Stimulated activated CD8-positive, alpha-beta memory T cell treated with anti-CD3 and anti-CD28 coated beads, Interleukin-7, amount 100 ng/mL, for 24 hours (primary cell): ENCODE measurements around the gene TRAF6.
"Not testable (repeated sequence)": the region's sequence is repeated elsewhere in the genome, so short reads cannot be mapped to it uniquely, and the experiment has no call there.

Experiments used
- DNase-seq: peaks from one replicate; pipeline ENCODE4 v3.0.0-alpha.2; 2020; ENCODE audit warnings: low read depth

The TRAF6 gene

DNA sequence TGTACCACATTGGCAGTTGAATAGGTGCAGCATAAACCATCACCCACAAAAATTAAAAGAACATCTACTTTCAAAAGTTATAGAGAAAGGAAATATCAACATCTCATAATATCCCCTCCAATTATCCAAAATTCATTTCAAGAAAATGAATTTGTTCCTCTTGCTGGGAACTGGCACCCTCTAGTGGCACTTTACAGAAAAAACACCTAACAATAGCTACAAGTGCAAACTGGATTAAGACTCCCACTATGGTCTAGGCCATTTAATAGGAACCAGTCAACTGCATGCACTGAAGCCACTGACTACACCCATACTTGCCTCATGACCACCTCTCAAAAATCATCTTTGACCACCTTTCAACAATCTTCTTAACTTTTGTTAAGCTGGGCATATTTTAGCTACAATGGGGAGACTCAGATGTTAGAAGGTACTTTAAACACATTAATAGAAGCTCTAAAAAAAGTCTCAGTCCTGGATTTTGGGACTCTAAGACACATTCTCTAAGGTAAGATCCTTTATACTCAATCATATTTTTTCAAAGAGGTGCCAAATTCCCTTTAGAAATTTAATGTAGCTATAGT lies 17.3 kb downstream of the TRAF6 start:
- no peak for DNase-seq

DNA sequence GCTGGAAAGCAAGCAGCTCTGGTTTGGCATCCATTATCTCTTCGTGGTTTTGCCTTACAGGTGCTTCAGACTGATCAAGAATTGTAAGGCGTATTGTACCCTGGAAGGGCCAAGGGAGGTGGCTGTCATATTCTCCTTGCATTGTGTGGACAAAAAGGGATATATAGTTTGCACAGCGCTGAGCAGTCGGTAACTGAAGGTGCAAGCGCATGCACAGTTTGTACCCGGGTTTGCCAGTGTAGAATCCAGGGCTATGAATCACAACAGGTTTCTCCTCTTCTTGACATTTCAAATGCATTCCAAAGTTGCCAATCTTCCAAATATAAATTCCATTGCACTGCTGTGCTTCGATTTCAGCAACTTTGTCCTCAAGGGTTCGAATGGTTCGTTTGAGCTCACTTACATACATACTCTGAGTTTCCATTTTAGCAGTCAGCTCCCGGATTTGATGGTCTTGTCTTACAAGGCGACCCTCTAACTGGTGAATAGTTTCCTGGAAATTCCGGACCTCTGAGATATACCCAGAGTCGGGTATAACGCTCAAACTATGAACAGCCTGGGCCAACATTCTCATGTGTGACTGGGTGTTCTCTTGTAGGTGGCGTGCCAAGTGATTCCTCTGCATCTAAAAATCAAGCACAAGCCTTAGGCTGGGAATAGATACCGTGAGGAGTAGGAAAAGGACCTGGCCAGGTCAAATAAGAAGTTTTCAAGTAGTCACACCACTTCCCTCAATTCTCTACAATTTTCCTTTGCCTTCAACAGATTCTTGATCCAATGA lies 19.9 kb downstream of the TRAF6 start:
- no peak for DNase-seq

DNA sequence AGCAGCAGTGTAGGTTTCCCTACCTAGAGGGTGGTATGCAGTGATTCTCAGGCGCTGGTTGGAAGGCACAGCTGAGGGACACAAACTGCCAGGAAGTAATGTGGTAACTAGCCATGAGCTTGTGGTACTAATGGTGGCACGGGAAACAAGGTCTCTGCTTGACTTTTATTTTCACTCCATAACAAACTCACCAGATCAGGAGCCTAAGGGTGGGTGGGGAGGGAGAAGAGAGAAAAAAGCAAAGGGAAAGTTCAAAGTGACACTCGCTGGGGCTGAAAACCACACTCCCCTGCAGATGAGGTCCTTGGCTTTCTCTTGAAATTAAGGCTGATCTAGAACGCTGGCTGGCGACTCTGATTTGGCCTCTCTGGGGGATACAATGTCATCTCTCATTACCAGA lies 22.0 kb downstream of the TRAF6 start:
- no peak for DNase-seq

DNA sequence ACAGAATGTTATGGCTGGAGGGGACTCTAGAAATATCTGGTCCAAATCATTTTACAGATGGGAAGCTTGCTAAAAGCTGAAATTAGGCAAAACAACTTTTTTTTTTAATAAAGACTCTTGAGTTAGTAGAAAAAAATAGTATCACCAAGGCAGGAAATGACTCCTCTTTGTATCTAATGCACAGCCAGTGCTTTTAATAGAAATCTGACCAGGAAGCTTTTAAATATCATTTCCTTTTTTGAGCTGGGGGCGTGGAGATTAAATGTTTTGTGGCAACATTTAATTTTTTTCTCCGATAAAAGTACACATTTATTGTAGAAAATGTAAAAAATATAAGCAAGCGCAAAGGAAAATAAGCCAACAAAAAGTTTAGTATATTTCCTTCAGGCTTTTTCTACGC lies 22.5 kb downstream of the TRAF6 start:
- DNase-seq, result no peak

DNA sequence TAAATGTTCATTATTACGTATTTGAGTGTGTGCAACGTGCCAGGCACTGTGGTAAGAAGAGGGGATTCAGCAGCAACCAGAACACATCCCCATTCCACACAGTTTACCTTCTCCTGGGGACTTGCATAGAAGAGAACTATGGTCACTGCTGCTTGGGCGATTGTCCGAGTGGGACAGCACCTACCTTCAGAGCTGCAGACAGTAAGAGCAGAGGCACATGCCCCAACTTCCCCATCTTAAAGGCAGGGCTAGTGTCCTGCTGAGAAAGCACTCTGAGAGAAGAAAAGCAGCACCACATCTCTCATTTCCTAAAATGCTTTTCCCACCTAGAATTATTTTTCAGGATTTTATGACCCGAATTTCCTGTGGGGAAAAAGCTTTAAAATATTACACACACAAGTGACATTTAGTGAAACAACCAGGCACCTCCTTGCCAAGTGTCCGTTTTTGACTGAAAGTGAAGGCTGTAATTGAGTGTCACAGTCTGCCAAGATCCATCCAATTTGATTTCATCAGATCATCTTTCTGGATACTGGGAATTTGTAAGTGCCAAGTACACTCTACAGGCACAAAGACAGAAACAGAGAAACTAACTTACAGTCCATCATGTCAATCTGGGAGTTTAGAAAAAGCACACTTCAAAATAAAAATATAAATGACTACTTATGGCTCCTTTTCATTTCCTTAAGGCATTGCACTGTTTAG lies 24.6 kb downstream of the TRAF6 start:
- no peak for DNase-seq

DNA sequence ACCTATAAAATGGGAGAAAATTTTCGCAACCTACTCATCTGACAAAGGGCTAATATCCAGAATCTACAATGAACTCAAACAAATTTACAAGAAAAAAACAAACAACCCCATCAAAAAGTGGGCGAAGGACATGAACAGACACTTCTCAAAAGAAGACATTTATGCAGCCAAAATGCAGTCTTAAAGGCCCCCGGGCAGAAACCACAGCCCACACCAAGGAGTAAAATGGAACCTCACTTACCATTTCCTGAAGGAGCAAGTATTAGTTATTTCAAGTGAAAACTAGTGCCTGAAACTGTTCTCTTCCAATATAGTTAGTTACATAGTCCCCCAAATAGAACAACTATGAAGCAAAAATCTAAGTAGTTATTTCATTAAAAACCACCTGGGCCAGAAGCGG lies 27.0 kb downstream of the TRAF6 start:
- not testable (repeated sequence) for DNase-seq

DNA sequence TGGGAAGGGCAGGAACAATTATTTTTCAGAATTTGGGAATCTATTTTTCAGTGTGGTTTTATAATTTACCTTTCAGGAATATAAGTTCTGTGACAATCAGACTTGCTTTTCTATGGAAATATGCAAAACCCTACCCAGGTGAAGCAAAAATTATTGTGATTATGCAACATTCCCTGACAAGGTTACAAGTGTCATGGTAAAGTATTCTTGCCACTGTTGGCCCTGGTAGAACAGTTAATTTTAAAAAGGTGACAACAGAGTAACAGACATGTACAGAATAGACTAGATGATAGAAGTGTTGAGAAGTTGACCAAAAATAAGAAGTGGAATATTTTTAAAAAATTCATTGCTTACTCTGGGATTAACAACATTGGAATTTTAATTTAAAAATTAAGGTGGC lies 29.2 kb downstream of the TRAF6 start:
- DNase-seq, result no peak

DNA sequence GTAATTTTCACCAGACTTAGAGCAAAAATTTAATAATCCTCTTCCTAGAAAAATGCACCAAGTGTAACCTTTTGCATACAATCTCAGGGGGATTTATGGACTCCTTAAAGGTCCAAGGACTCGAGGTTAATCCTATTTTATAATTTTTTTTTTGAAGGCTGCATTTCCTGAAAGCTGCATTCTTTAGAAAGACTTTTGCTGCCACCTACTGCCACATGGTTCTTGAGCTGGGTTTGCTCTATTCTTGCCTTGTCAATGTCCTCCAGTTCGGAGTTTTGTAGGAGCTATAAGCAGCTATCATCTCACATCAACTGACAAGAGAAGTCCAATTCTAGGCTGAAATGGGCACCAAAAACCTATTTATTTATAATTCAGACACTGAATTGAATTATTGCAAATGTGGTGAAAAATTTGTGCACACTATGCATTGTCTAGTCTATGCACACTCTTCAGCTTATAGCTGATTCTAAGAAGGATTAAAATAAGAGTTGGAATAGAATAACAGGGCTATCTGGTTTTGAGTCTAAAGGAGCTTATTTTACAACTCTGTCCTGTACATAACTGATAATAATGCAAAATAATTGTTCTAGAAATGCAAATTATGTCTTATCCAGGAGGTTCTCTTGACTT lies 31.3 kb downstream of the TRAF6 start:
- no peak for DNase-seq

DNA sequence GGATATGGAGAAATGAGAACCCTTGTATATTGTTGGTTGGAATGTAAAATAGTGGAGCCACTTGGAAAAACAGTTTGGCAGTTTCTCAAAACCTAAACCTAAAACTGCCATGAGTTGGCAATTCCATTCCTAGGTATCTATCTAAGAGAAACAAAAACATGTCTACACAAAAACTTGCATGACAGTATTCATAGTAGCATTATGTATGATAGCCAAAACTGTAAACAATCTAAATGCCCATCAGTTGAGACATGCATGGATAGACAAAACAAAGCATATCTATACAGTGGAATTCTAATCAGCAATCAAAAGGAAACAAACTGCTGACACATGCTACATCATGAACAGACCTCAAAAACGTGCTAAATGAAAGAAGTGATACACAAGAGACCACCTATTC lies 34.9 kb downstream of the TRAF6 start:
- no peak for DNase-seq

DNA sequence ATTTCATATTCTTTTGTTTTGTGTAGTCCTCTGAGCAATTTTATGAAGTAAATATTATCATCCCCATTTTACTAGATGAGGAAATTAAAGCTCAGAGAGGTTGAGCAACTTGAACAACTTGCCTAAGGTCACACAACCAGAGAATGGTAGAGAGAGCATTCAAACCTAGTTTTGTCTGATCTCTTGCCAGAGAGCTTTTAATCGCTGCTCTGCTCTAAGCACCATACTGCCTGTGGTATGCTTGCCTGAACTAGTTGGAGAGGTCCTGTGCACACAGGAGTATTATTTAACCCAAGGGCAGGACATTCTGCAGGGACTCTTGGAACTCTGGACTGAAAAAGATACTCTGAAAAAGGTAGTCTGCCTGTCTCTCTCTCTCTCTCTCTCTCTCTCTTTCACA lies 38.5 kb downstream of the TRAF6 start:
- no peak for DNase-seq

DNA sequence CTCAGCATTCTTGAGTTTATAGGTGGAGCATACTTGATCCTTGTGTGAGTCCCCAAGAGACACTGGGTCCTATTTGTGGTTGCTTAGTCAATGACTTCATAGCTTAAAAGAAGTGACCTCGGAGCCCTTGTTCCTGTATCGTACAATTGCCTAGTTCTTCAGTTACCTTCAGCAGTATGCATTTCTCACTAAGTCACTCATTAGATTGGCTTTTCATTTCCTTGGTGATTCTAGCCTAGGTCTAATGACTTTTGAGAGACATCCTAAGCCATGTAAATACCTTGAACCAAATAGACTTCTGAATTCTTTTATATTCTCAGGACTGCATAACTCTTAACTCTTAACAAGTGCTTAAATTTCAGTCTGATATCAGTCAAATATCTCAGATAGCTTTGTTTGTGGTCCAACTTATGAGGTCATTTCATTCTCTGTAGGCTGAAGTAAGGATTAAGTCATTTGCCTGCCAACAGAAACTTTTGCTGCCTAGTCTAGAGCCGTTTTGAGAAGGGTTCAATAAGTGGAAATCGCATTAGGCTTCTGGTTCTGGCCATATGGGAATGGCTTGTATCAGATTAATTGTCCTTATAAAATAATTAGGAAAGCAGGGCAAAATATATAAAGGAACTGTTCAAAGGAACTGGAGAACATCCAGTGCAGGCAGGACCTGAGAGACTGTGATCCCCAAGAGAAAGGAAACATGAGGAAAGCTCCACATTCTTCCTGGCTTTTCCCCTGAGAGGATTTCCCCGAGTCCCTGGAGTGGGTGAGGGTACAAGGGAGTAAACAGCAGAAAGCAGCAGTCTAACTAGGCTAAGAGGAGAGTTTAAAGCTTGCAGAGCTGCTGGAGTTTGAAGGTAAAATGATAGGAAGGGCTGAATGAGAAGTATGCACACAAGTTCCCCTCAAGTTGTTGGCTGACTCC lies 39.9 kb downstream of the TRAF6 start:
- no peak for DNase-seq

DNA sequence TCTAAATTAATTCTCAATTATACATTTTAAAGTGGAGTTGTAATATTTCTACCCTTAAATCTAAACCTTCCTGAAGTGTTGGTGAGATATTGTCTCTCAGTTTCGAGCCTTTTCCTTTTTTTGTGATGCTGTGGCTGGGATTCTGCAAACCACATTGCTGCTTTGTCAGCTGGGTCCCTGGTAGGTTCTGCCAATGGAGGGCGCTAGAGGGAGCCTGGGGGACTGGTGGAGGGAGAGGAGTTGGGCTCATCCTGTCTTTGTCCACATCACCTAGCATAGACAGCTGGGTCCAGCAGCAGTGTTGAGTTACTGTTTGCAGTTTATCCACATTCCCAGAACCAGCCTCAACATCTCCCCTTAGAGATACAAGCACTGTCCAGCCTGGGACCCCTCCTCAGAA lies 41.0 kb downstream of the TRAF6 start:
- DNase-seq, result no peak

DNA sequence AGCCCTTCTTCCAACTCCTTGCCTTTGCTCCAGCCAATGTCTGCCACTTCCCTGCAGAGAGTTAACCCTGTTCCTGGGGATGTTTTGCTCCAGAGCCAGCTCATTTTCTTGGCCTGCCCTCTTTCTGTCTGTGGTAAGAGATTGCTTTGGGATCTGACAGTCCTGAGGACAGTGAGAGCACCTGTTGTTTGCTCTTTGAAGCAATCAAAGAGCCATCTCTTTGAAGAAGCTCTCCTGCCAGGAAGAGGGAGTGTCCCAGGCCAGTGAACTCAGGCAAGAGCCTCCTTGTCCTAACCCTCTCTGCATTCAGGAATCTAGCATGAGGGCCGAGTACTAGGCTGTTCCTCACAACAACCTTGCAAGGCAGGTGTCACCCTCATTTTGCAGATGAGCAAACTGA lies 42.2 kb downstream of the TRAF6 start:
- DNase-seq, result no peak

DNA sequence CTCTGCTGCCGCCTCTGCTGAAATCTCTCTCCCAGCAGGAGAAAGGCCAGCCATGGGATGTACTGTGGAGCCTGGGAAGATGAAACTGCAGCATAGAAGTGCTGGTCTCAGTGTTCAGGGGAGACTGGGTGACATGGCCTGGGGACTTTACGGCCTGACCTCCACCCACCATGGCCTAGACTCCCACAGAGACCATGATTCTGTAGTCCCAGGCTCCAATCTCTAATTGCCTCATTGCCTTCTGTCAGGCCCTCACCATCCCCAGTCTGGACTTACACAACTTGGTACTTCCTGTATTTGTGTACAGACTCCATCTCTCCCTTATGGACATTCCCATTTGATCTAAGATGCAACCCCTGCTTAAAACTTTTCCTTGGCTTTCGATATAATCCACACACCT lies 43.1 kb downstream of the TRAF6 start:
- no peak for DNase-seq

DNA sequence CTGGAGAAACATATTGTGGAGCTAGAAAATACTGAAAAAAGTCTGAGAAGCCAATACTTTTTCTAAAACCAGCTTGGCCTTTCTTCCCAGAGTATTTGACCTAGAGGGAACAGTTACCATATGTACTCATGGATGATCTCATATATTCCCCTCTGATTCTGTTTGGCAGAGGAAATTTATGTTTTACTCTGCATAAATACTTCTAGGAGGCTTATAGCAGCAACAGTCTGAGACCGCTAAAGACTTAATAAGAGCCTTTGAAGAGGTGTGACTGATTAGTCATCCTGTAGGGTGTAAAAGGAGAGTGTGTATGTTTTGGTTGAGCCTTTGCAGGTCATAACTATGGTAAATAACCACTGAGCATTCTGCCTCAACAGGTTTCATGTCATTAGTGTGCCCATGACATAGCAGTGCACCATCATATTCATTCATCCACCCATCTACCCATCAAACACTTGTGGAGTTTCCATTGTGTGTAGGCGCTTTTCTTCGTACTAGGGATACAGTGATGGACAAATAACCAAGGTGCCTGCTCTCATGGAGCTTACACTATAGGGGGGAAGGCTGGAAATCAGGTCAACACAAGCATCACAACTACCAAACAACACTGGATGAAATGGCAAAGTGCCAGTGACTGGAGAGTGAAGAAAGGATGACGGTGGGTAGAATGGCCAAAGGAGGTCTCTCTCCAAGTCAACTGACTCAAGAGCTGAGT lies 44.5 kb downstream of the TRAF6 start:
- no peak for DNase-seq

DNA sequence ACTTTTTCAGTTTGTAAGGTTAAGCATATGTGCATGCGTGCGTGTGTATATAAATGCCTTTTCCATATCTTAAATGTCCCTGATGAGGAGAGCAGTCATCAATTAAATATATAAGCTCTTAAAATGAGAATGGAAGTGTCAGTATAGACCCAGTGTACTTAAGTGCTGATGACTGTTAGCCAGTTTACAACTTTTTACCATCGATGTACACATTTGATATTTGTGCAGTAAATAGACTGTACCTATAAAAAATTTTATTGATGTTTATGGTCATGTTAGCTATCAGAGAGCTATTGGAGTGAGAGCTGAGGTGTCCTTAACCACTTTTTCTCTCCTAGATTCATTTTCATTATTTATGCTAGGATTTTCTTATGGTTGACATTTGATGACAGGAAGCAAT lies 45.4 kb downstream of the TRAF6 start:
- no peak for DNase-seq

DNA sequence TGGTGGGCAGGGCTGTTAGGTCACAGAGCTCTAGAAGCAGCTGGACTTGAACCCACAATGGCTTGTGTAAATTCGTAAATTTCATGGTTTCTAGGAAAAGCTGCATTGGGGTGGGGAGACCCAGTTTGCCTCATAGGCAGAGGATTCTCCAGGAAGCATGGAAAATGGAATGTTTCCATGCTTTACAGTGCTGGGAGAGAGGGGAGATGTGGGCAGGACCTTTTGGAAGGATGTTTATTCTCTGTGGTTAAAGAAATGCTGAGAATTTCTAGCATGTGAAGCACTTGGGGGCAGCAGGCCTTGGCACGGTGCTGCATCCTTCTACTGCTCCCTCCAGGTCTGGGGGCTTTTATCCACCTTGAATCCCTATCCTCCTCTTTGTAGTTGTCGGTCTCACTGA lies 46.3 kb downstream of the TRAF6 start:
- no peak for DNase-seq

DNA sequence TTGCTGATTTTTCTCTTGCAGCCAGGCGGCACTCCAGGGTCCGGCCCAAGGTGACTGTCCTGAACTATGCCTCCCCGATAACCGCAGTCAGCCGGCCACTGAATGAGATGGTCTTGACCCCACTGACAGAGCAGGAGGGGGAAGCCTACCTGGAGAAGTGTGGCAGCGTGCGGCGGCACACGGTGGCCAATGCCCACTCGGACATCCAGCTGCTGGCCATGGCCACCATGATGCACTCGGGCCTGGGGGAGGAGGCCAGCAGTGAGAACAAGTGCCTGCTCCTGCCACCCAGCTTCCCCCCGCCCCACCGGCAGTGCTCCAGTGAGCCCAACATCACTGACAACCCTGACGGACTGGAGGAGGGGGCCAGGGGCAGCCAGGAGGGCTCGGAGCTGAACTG lies 47.8 kb downstream of the TRAF6 start:
- DNase-seq, result no peak

DNA sequence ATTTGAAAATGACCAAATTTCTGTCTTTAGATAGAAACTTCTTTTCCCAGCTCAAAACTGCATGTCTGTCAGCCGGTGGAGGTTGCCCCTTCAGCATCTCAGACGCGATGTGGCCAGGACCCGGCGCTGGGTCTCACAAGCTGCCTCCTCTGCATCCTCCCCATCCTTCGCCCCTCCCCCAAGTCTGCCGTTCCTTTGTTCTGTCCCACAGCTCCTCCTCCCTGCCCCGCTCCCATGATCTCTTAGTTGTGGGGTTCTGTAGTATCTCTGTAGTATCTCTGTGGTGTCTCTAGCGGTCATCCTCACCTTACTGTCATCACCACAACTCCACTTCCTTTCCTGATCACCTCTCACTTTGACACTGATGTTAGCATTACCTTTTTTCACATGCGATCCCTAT lies 49.9 kb downstream of the TRAF6 start:
- DNase-seq, result no peak

DNA sequence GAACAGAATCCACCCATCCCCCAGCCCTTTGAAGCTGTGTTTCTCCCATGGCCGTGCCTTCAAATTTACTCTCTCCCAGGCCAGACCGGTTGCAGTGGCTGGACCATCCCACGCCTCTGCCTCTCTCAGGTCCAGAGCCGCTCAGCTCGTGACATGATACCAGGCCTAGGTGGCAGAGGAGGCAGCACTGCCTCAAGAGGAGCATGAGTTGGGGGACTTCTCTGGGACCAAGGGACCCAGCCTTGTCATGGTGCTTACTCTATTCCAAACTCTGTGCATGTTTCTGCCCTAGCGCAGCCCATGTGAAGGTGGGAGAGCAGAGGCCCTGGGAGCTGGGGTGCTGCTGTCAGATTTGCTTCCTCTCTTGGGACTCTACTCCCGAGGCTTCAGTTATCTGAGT lies 51.0 kb downstream of the TRAF6 start:
- no peak for DNase-seq
